RWPE2 (cell line): ENCODE results near the gene CLEC12A.

Source experiments
- ATAC-seq: fragments of 200-7000 bp; cut with Tn5 transposase; 3 replicates; pipeline ENCODE4 v1.9.1; 2021; ENCODE audit warnings: low read depth
- DNase-seq: peaks from one replicate; pipeline ENCODE4 v3.0.0-alpha.2; 2020; ENCODE audit warnings: low spot score
- H3K27ac ChIP-seq: fragments of 450-650 bp; 2 replicates; pipeline ENCODE4 v1.5.1; 2017; ENCODE audit warnings: mild to moderate bottlenecking; ENCODE audit not compliant: poor library complexity, severe bottlenecking
- H3K27me3 ChIP-seq: fragments of 250-450 bp; sonication (Bioruptor Pico); 2 replicates; pipeline ENCODE4 v1.5.1; 2021; ENCODE audit warnings: mild to moderate bottlenecking, moderate library complexity; ENCODE audit not compliant: insufficient read depth, poor library complexity, severe bottlenecking
- H3K36me3 ChIP-seq: fragments of 250-450 bp; sonication (Bioruptor Pico); 2 replicates; pipeline ENCODE4 v1.5.1; 2020; ENCODE audit warnings: low read depth, mild to moderate bottlenecking, moderate library complexity
- H3K4me1 ChIP-seq: fragments of 250-450 bp; sonication (Bioruptor Pico); 2 replicates; pipeline ENCODE4 v1.5.1; 2021; ENCODE audit warnings: mild to moderate bottlenecking, moderate library complexity; ENCODE audit not compliant: insufficient read depth, poor library complexity, severe bottlenecking
- H3K4me3 ChIP-seq: fragments of 250-450 bp; sonication (Bioruptor Pico); 2 replicates; pipeline ENCODE4 v1.5.1; 2021; ENCODE audit warnings: mild to moderate bottlenecking, moderate library complexity; ENCODE audit not compliant: severe bottlenecking
- H3K9me3 ChIP-seq: fragments of 250-450 bp; sonication (Bioruptor Pico); 2 replicates; pipeline ENCODE4 v1.5.1; 2021; ENCODE audit warnings: mild to moderate bottlenecking, moderate library complexity; ENCODE audit not compliant: severe bottlenecking
- TF ChIP-seq, protein P1 (sequence below): fragments of 450-650 bp; IDR thresholded peaks from one replicate; pipeline ENCODE4 v1.5.1; 2017; ENCODE audit warnings: mild to moderate bottlenecking, moderate library complexity; ENCODE audit not compliant: poor library complexity, severe bottlenecking

The CLEC12A gene

GRCh38 chr12:10027311-10027710 lies 56.1 kb downstream of the CLEC12A start:
- no peaks in the 10 kb centered on the region for H3K36me3 ChIP-seq
- no peak; the same call in 2 of the 3 replicates for ATAC-seq
- H3K4me3 ChIP-seq = no peak overlapping the region
- DNase-seq = no peak
- no peaks in the 10 kb centered on the region for H3K9me3 ChIP-seq
- H3K4me1 ChIP-seq = peaks cover 4% of the 10 kb centered on the region
- peak overlapping the region; percentile 22 for H3K27ac ChIP-seq
- TF ChIP-seq, protein P1, sequence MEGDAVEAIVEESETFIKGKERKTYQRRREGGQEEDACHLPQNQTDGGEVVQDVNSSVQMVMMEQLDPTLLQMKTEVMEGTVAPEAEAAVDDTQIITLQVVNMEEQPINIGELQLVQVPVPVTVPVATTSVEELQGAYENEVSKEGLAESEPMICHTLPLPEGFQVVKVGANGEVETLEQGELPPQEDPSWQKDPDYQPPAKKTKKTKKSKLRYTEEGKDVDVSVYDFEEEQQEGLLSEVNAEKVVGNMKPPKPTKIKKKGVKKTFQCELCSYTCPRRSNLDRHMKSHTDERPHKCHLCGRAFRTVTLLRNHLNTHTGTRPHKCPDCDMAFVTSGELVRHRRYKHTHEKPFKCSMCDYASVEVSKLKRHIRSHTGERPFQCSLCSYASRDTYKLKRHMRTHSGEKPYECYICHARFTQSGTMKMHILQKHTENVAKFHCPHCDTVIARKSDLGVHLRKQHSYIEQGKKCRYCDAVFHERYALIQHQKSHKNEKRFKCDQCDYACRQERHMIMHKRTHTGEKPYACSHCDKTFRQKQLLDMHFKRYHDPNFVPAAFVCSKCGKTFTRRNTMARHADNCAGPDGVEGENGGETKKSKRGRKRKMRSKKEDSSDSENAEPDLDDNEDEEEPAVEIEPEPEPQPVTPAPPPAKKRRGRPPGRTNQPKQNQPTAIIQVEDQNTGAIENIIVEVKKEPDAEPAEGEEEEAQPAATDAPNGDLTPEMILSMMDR = no peak
- H3K27me3 ChIP-seq = no peaks in the 10 kb centered on the region

- Histone ChIP-seq H3K4me1 (peaks cover 4% of the 10 kb centered on the region), H3K27me3 (no peaks in the 10 kb centered on the region), H3K27ac (peak overlapping the region; percentile 22), H3K4me3 (no peak overlapping the region), H3K9me3 (no peaks in the 10 kb centered on the region), H3K36me3 (no peaks in the 10 kb centered on the region)
- DNase-seq (no peak), ATAC-seq (no peak; the same call in 2 of the 3 replicates)
- TF ChIP-seq, protein P1 = no peak
Measured at GRCh38 chr12:10027721-10028120, 56.5 kb downstream of the CLEC12A start.

DNA sequence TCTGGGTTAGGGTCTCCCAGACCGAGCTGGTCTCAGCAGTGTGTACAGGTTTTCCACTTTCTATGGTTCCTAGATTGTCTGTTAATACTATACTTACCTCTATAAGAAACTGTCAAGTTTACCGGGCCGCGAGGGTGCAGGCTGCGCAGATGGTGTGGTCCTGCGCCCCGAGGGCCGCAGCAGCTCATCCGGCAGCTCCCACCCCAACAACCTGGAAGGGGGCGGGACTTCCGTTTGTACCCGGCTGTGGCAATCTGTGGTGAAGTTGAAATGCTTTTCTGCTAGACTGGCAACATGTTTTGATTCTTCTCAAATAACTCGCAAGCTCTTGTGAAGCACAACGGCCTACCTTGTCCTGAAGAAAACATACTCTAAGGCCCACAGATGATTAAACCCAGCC lies 59.2 kb downstream of the CLEC12A start, which contains the start of gene CLEC9A:
TSS of gene CLEC9A (plus strand) at position 237 of the 400 bp plus-strand sequence. CDS start 22,006 bp downstream, outside the sequence.
- peak within 1 kb of the TSS; percentile 66 for H3K27ac ChIP-seq
- H3K36me3 ChIP-seq = no peaks in the 10 kb centered on the region
- TF ChIP-seq, protein P1 = no peak
- no peaks in the 10 kb centered on the region for H3K27me3 ChIP-seq
- DNase-seq = no peak
- ATAC-seq = no peak
- no peak within 1 kb of the TSS for H3K4me3 ChIP-seq
- H3K4me1 ChIP-seq = peaks cover 4% of the 10 kb centered on the region
- no peaks in the 10 kb centered on the region for H3K9me3 ChIP-seq

DNA sequence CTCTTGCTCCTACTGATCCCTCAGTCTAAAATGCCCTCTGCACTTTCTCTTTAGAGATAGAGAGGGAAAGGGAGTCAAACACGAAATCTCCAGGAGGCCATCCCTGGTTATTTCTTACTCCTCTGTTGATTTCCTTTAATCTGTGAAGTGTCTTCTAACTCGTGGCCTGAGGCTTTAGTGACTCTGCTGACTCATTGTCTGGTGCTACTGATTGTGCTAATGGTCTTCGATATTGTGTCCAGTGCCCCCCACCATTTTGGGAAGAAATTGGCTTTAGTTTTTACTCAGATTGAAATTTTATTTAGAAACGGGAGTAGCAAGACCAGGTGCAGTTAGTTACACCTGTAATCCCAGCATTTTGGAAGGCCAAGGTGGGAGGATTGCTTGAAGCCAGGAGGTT lies 60.1 kb downstream of the CLEC12A start:
- H3K9me3 ChIP-seq = no peaks in the 10 kb centered on the region
- H3K36me3 ChIP-seq = no peaks in the 10 kb centered on the region
- no peaks in the 10 kb centered on the region for H3K27me3 ChIP-seq
- H3K4me3 ChIP-seq = no peak overlapping the region
- peaks cover 4% of the 10 kb centered on the region for H3K4me1 ChIP-seq
- ATAC-seq (no peak), DNase-seq (no peak)
- TF ChIP-seq, protein P1 = no peak
- H3K27ac ChIP-seq = peak overlapping the region; percentile 66

DNA sequence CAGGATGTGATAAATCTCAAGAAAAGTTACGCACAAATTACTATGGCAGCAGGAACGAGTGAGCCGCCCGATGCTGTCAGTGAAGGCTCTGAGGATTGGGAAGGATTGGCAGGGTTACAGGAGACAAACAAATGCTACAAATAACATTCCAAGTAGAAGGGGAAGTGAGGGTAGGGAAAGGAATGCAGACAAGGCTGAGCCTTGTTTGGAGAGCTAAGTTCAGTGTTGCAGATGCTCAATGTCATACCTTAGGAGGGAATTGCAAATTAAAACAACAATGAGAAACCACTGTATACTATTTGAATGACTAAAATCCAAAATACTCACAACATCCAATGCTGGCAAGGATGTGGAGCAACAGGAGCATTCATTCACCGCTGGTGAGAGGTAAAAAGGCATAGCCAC lies 60.6 kb downstream of the CLEC12A start:
- peaks cover 4% of the 10 kb centered on the region for H3K4me1 ChIP-seq
- TF ChIP-seq, protein P1 = no peak
- peak; percentile 79 for ATAC-seq
- DNase-seq = no peak
- no peak overlapping the region for H3K4me3 ChIP-seq
- H3K36me3 ChIP-seq = no peaks in the 10 kb centered on the region
- H3K27ac ChIP-seq = peak overlapping the region; percentile 66
- no peaks in the 10 kb centered on the region for H3K9me3 ChIP-seq
- no peaks in the 10 kb centered on the region for H3K27me3 ChIP-seq
